ENCODE measurements around the gene MMD. TPM values are rescaled to one million over a fixed set of nuclear protein-coding genes. Genes with fewer than 3 reads are reported as not detected.
A peak's percentile ranks its signal among the peaks of the same experiment; 100 is the strongest.

Gene MMD
- total and polyA plus RNA-seq, 2 of the 13 experiments (the other 11 are each of a cell fraction or from before 2014, with no cell fraction given) = 121 to 225 TPM

- no peak for TF ChIP-seq ZNF101 (CRISPR knock-in tag; IDR thresholded peaks at IDR 0.05; ENCODE audit: borderline replicate concordance, low read depth)
- TF ChIP-seq NR2F1 (CRISPR knock-in tag; IDR thresholded peaks at IDR 0.05) = peak in 1 of 2 experiments; percentile 35; a peak in 1 of 4 replicates
- TF ChIP-seq RBM22 (optimal IDR thresholded peaks at IDR 0.05; ENCODE audit: low read length) = peak; percentile 67
- peak; percentile 17; the same call in 1 of the 2 replicates for TF ChIP-seq SAP130 (CRISPR knock-in tag; IDR thresholded peaks at IDR 0.05; ENCODE audit: low read depth)
- TF ChIP-seq ZBTB38 (CRISPR knock-in tag; IDR thresholded peaks at IDR 0.05) = peak; percentile 47; the same call in 1 of the 2 replicates
- TF ChIP-seq CC2D1A (CRISPR knock-in tag; IDR thresholded peaks at IDR 0.05) = 0 out of 2 replicates have a peak, but pooled peaks have one; percentile 20
- TF ChIP-seq IKZF5 (CRISPR knock-in tag; IDR thresholded peaks at IDR 0.05) = peak; percentile 83
- no peak for TF ChIP-seq NFE2L1 (CRISPR knock-in tag; IDR thresholded peaks at IDR 0.05; ENCODE audit: borderline replicate concordance)
- TF ChIP-seq ZNF451 (CRISPR knock-in tag; IDR thresholded peaks at IDR 0.05) = no peak
- peak; percentile 23; the same call in 1 of the 2 replicates for TF ChIP-seq ARID5B (CRISPR knock-in tag; IDR thresholded peaks at IDR 0.05)
- TF ChIP-seq ZNF253 (CRISPR knock-in tag; IDR thresholded peaks at IDR 0.05; ENCODE audit: borderline replicate concordance) = no peak
- TF ChIP-seq ZNF782 (CRISPR knock-in tag; IDR thresholded peaks at IDR 0.05; ENCODE audit: borderline replicate concordance) = no peak
- TF ChIP-seq ZNF274 (CRISPR knock-in tag; IDR thresholded peaks at IDR 0.05) = 0 out of 2 replicates have a peak, but pooled peaks have one; percentile 4
- 0 out of 2 replicates have a peak, but pooled peaks have one; percentile 52 for TF ChIP-seq ZNF724P (CRISPR knock-in tag; IDR thresholded peaks at IDR 0.05; ENCODE audit: borderline replicate concordance)
- TF ChIP-seq SIX1 (CRISPR knock-in tag; IDR thresholded peaks at IDR 0.05; ENCODE audit: borderline replicate concordance) = no peak
- no peak for TF ChIP-seq TBL1XR1 (IDR thresholded peaks at IDR 0.05; ENCODE audit: borderline replicate concordance, low read length, partially characterized antibody)
- no peak for TF ChIP-seq AKNA (CRISPR knock-in tag; IDR thresholded peaks at IDR 0.05; ENCODE audit: borderline replicate concordance)
- no peak for TF ChIP-seq NONO (IDR thresholded peaks at IDR 0.05)
- TF ChIP-seq NONO (CRISPR knock-in tag; conservative IDR thresholded peaks at IDR 0.05) = no peak
Observed at GRCh38 chr17:55417411-55418268, 4.0 kb downstream of the MMD start (continued).
